BJ (cell line): ENCODE data around the gene ZBTB26. TPM values are rescaled to one million over a fixed set of nuclear protein-coding genes. Genes with fewer than 3 reads are reported as not detected.

Source experiments
- CTCF ChIA-PET: fragments of 350-600 bp; formaldehyde crosslinking; extraction: SDS; loops from one replicate; lab custom pipeline; 2021; ENCODE audit warnings: antibody characterized with exemption, inconsistent platforms; lab: Yijun Ruan, JAX
- POLR2A ChIA-PET: fragments of 300-600 bp; sonication (Branson Sonifier 250); formaldehyde crosslinking; extraction: SDS; loops from one replicate; lab custom pipeline; 2021; ENCODE audit warnings: antibody characterized with exemption; lab: Charles Lee
- DNase-seq: peaks from one replicate; pipeline ENCODE4 v3.0.0-alpha.2; 2011; ENCODE audit warnings: low read depth
- H3K27me3 ChIP-seq: 2 replicates; pipeline ENCODE4 v1.6.0; 2011; ENCODE audit warnings: low read length; ENCODE audit not compliant: control insufficient read depth, insufficient read depth
- H3K36me3 ChIP-seq: 2 replicates; pipeline ENCODE4 v1.5.1; 2011; ENCODE audit warnings: low read length; ENCODE audit not compliant: control insufficient read depth, insufficient read depth
- H3K4me3 ChIP-seq: 2 replicates; pipeline ENCODE4 v1.5.1; 2011; ENCODE audit warnings: low read depth, mild to moderate bottlenecking, control low read depth, low read length
- CTCF ChIP-seq: IDR thresholded peaks from 2 replicates; pipeline ENCODE4 v1.5.1; 2011; ENCODE audit warnings: low read depth, mild to moderate bottlenecking, control low read depth, inconsistent platforms, low read length, moderate library complexity; ENCODE audit not compliant: insufficient read depth
- polyA plus RNA-seq: library from polyadenylated mRNA; depleted of rRNA; stranded (reverse); fragments of >200 nt; gene quantifications from 2 replicates; pipeline ENCODE4 v1.2.3, GENCODE V29; 2011

Gene ZBTB26
- polyA plus RNA-seq, 1 experiment: 4.4 TPM

GRCh38 chr9:122940749-122941581 is 9.7 kb upstream of the ZBTB26 start, which contains the start of gene RABGAP1:
Gene RABGAP1 (plus strand): TSS chr9:122941020. CDS start chr9:122957060, 16,040 bp downstream.
- Histone ChIP-seq H3K36me3 (peaks cover 2% of the 10 kb centered on the region), H3K4me3 (peak within 1 kb of the TSS; percentile 94), H3K27me3 (no peaks in the 10 kb centered on the region)
- no peak for TF ChIP-seq CTCF
- CTCF ChIA-PET: no interaction called here
- DNase-seq: peak; percentile 93
- POLR2A ChIA-PET: interaction anchor here (0.5 to 1.0 kb wide), 7 partner anchors 14 to 605 kb away, joined by 3 to 5 read pairs (median 3); partner anchors contain the start of gene ZBTB6

- no peak for TF ChIP-seq CTCF
- no peak for DNase-seq
- ChIA-PET CTCF (no interaction called here), POLR2A (interaction anchor here (0.5 to 1.0 kb wide), 6 partner anchors 14 to 476 kb away, joined by 3 to 5 read pairs (median 3); partner anchors contain the start of gene ZBTB6)
- no peaks in the 10 kb centered on the region for H3K27me3 ChIP-seq
- peaks cover 2% of the 10 kb centered on the region for H3K36me3 ChIP-seq
- peak overlapping the region; percentile 23 for H3K4me3 ChIP-seq
These were observed 9.1 kb upstream of the ZBTB26 start for GRCh38 chr9:122940454-122940748.

- H3K4me3 ChIP-seq: no peak overlapping the region
- CTCF ChIA-PET: no interaction called here
- H3K27me3 ChIP-seq: no peaks in the 10 kb centered on the region
- POLR2A ChIA-PET: no interaction called here
- no peak for DNase-seq
- H3K36me3 ChIP-seq: peaks cover 2% of the 10 kb centered on the region
- no peak for TF ChIP-seq CTCF
These were observed 8.3 kb upstream of the ZBTB26 start for GRCh38 chr9:122939601-122940000.

- CTCF ChIA-PET: no interaction called here
- DNase-seq: no peak
- peaks cover 2% of the 10 kb centered on the region for H3K36me3 ChIP-seq
- H3K4me3 ChIP-seq: no peak overlapping the region
- POLR2A ChIA-PET: no interaction called here
- H3K27me3 ChIP-seq: no peaks in the 10 kb centered on the region
- TF ChIP-seq CTCF: no peak
These were observed 5.6 kb upstream of the ZBTB26 start for GRCh38 chr9:122936883-122937282.

GRCh38 chr9:122936464-122936863 is 5.2 kb upstream of the ZBTB26 start:
- Histone ChIP-seq H3K36me3 (peaks cover 2% of the 10 kb centered on the region), H3K27me3 (no peaks in the 10 kb centered on the region), H3K4me3 (no peak overlapping the region)
- no peak for TF ChIP-seq CTCF
- POLR2A ChIA-PET: no interaction called here
- CTCF ChIA-PET: no interaction called here
- DNase-seq: no peak
